HL-60 (cell line): ENCODE data around the gene UGT1A4.

Source experiments
- DNase-seq, 2 experiments: peaks; one replicate each; pipeline ENCODE4 v3.0.0-alpha.2; 2010 to 2020; ENCODE audit warnings: low read depth in 1 of 2, low spot score in 1 of 2
- H3K27ac ChIP-seq: fragments of 250-450 bp; sonication (Bioruptor Pico); replicated peaks from 2 replicates; pipeline ENCODE4 v1.5.1; 2020; ENCODE audit warnings: mild to moderate bottlenecking, moderate library complexity
- H3K27me3 ChIP-seq: fragments of 250-450 bp; sonication (Bioruptor Pico); 2 replicates; pipeline ENCODE4 v1.5.1; 2021; ENCODE audit warnings: mild to moderate bottlenecking, moderate library complexity; ENCODE audit not compliant: insufficient read depth, poor library complexity, severe bottlenecking
- H3K4me3 ChIP-seq: replicated peaks from 2 replicates; pipeline ENCODE4 v1.5.1; 2011; ENCODE audit warnings: mild to moderate bottlenecking, control low read depth, low read length; ENCODE audit not compliant: insufficient read depth
- GABPA ChIP-seq: IDR thresholded peaks from 2 replicates; pipeline ENCODE4 v1.6.1; 2012; ENCODE audit warnings: low read depth
- POLR2AphosphoS5 ChIP-seq: IDR thresholded peaks from 2 replicates; pipeline ENCODE4 v1.6.1; 2012; ENCODE audit warnings: low read depth
- REST ChIP-seq: IDR thresholded peaks from 2 replicates; pipeline ENCODE4 v1.6.1; 2012; ENCODE audit warnings: low read depth; ENCODE audit not compliant: insufficient replicate concordance
- SPI1 ChIP-seq: IDR thresholded peaks from 2 replicates; pipeline ENCODE4 v1.6.1; 2012; ENCODE audit warnings: low read depth, mild to moderate bottlenecking, borderline replicate concordance
- TF ChIP-seq, protein P1 (sequence below): IDR thresholded peaks from one replicate; pipeline ENCODE4 v1.5.1; 2011; ENCODE audit warnings: low read length, control low read depth, inconsistent platforms; ENCODE audit not compliant: insufficient read depth

UGT1A4 gene

GRCh38 chr2:233813236-233814055, 94.9 kb downstream of the UGT1A4 start:
- Histone ChIP-seq H3K4me3 (no peak overlapping the region), H3K27me3 (no peaks in the 10 kb centered on the region), H3K27ac (no peak overlapping the region)
- TF ChIP-seq, protein P1, sequence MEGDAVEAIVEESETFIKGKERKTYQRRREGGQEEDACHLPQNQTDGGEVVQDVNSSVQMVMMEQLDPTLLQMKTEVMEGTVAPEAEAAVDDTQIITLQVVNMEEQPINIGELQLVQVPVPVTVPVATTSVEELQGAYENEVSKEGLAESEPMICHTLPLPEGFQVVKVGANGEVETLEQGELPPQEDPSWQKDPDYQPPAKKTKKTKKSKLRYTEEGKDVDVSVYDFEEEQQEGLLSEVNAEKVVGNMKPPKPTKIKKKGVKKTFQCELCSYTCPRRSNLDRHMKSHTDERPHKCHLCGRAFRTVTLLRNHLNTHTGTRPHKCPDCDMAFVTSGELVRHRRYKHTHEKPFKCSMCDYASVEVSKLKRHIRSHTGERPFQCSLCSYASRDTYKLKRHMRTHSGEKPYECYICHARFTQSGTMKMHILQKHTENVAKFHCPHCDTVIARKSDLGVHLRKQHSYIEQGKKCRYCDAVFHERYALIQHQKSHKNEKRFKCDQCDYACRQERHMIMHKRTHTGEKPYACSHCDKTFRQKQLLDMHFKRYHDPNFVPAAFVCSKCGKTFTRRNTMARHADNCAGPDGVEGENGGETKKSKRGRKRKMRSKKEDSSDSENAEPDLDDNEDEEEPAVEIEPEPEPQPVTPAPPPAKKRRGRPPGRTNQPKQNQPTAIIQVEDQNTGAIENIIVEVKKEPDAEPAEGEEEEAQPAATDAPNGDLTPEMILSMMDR: no peak
- TF ChIP-seq REST (no peak), GABPA (no peak), POLR2AphosphoS5 (no peak), SPI1 (no peak)
- no peak for DNase-seq

DNA sequence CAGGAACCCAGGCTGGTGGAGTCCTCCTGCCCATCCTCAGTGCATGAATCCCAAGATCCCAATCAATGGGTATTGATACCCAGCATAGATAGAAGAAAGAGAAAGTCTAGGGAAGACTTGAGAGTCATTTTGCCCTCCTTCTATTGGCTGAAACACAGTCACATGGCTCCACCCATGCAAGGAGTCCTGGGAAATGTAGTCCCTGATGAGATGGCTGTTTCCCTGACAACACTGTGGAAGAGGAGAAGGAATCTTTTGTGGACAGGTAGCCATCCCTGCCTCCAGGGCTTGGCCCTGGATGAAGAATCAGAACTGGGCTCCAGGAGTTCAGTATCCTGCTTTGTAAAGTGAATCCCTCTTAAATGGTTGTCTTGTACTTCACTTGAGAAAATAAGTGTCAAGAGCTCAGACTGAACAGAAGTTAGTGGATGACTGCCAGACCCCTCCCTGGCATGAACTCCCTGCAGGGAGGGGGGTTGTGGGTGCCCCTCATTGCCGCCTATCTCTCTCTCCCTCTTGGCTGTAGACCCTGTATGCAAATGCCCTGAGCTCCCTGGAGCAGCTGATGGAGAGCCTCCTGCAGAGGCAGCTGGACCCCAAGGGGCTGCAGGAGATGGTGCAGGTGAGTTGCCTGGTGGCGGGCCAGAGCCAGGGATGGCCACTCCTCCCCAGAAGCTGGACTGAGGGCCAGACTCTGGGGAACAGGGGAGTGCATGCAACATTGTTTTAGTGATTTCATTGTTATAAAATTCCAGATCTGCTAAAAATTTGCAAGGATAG, 95.7 kb downstream of the UGT1A4 start:
- TF ChIP-seq, protein P1: no peak
- TF ChIP-seq SPI1 (no peak), POLR2AphosphoS5 (no peak), REST (no peak), GABPA (no peak)
- Histone ChIP-seq H3K4me3 (no peak overlapping the region), H3K27ac (no peak overlapping the region), H3K27me3 (no peaks in the 10 kb centered on the region)
- DNase-seq: no peak

GRCh38 chr2:233815861-233816260, 97.3 kb downstream of the UGT1A4 start:
- TF ChIP-seq GABPA: no peak
- TF ChIP-seq REST: no peak
- TF ChIP-seq, protein P1: no peak
- TF ChIP-seq POLR2AphosphoS5: no peak
- no peak for TF ChIP-seq SPI1
- DNase-seq: no peak
- Histone ChIP-seq H3K4me3 (no peak overlapping the region), H3K27me3 (no peaks in the 10 kb centered on the region), H3K27ac (no peak overlapping the region)
